Tibial artery (tissue), 4 donors: ENCODE results near the gene UBE2G1.

Source experiments
- DNase-seq, 2 donors: peaks; one replicate each; pipeline ENCODE4 v3.0.0-alpha.2; 2019
- H3K27ac ChIP-seq, 2 donors: fragments of 200-600 bp; sonication (generic) in 1 of 2; 1 replicate in 1 of 2; 2 replicates in 1 of 2; pipeline ENCODE4 v1.5.1; 2018 to 2019; ENCODE audit warnings: mild to moderate bottlenecking in 1 of 2
- H3K27me3 ChIP-seq, 2 donors: fragments of 200-600 bp; sonication (generic) in 1 of 2; one replicate each; pipeline versions ENCODE4 v1.5.1 to v1.6.0; 2016 to 2019
- H3K36me3 ChIP-seq, 3 donors: fragments of 200-600 bp; sonication (generic) in 2 of 3; one replicate each; pipeline ENCODE4 v1.5.1; 2016 to 2019; ENCODE audit warnings: mild to moderate bottlenecking in 2 of 3
- H3K4me1 ChIP-seq, 4 donors: fragments of 200-600 bp; sonication (generic) in 2 of 4; 1 replicate in 3 of 4; 2 replicates in 1 of 4; pipeline ENCODE4 v1.5.1; 2016 to 2019
- H3K4me3 ChIP-seq, 2 donors: fragments of 200-600 bp; sonication (generic) in 1 of 2; 1 replicate in 1 of 2; 2 replicates in 1 of 2; pipeline ENCODE4 v1.5.1; 2018 to 2019; ENCODE audit warnings: mild to moderate bottlenecking in 2 of 2
- H3K9me3 ChIP-seq, 3 donors: fragments of 200-600 bp; sonication (generic) in 1 of 3; one replicate each; pipeline ENCODE4 v1.5.1; 2016 to 2019
- intact Hi-C: fragments of 100-400 bp; cut with DNase I; formaldehyde crosslinking; loops from one replicate; pipeline ENCODE4 v1.15.0; 2023; ENCODE audit warnings: low total_unique reads
- TF ChIP-seq, protein P1 (sequence below), 2 experiments: fragments of 200-600 bp in 1 of 2; fragments of 450-650 bp in 1 of 2; IDR thresholded peaks; one replicate each; pipeline ENCODE4 v1.5.1; 2017 to 2019; ENCODE audit warnings: antibody characterized with exemption in 2 of 2, mild to moderate bottlenecking in 1 of 2, moderate library complexity in 1 of 2

UBE2G1 gene

GRCh38 chr17:4334776-4335584 lies 31.5 kb downstream of the UBE2G1 start:
- TF ChIP-seq, protein P1, sequence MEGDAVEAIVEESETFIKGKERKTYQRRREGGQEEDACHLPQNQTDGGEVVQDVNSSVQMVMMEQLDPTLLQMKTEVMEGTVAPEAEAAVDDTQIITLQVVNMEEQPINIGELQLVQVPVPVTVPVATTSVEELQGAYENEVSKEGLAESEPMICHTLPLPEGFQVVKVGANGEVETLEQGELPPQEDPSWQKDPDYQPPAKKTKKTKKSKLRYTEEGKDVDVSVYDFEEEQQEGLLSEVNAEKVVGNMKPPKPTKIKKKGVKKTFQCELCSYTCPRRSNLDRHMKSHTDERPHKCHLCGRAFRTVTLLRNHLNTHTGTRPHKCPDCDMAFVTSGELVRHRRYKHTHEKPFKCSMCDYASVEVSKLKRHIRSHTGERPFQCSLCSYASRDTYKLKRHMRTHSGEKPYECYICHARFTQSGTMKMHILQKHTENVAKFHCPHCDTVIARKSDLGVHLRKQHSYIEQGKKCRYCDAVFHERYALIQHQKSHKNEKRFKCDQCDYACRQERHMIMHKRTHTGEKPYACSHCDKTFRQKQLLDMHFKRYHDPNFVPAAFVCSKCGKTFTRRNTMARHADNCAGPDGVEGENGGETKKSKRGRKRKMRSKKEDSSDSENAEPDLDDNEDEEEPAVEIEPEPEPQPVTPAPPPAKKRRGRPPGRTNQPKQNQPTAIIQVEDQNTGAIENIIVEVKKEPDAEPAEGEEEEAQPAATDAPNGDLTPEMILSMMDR (IDR thresholded peaks at IDR 0.05), result no peak
- no peaks in the 10 kb centered on the region for H3K27me3 ChIP-seq
- H3K27ac ChIP-seq, result no peak overlapping the region
- no peaks in the 10 kb centered on the region for H3K9me3 ChIP-seq
- intact Hi-C loops, result no loop called here
- H3K4me1 ChIP-seq, result peaks cover 0 to 38% (median 11%) of the 10 kb centered on the region in 4 donors
- DNase-seq, result no peak
- no peak overlapping the region for H3K4me3 ChIP-seq
- H3K36me3 ChIP-seq, result no peaks in the 10 kb centered on the region

DNA sequence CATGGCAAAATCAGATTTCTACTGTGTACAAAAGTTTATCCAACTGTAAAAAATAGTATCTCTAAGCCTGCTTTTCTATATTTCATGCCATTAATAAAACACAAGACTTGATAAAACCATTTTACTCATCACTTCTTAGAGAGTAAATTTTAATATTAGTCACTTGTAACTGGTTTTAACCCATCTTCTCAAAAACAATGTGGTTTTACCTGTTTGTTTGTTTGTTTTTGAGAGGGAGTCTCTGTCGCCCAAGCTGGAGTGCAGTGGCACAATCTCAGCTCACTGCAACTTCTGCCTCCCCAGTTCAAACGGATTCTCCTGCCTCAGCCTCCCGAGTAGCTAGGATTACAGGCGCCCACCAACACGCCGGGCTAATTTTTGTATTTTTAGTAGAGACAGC lies 32.1 kb downstream of the UBE2G1 start:
- DNase-seq, result no peak
- TF ChIP-seq, protein P1 (IDR thresholded peaks at IDR 0.05), result no peak
- Histone ChIP-seq H3K27me3 (no peaks in the 10 kb centered on the region), H3K4me1 (peaks cover 0 to 45% (median 12%) of the 10 kb centered on the region in 4 donors), H3K4me3 (no peak overlapping the region), H3K27ac (no peak overlapping the region), H3K36me3 (no peaks in the 10 kb centered on the region), H3K9me3 (no peaks in the 10 kb centered on the region)
- intact Hi-C loops, result no loop called here

- Histone ChIP-seq H3K4me1 (peaks cover 0 to 52% (median 12%) of the 10 kb centered on the region in 4 donors), H3K4me3 (no peak overlapping the region), H3K9me3 (no peaks in the 10 kb centered on the region), H3K27ac (no peak overlapping the region), H3K27me3 (no peaks in the 10 kb centered on the region), H3K36me3 (no peaks in the 10 kb centered on the region)
- TF ChIP-seq, protein P1 (IDR thresholded peaks at IDR 0.05), result no peak
- intact Hi-C loops, result no loop called here
- no peak for DNase-seq
Observed at GRCh38 chr17:4333041-4333440, 33.4 kb downstream of the UBE2G1 start.

DNA sequence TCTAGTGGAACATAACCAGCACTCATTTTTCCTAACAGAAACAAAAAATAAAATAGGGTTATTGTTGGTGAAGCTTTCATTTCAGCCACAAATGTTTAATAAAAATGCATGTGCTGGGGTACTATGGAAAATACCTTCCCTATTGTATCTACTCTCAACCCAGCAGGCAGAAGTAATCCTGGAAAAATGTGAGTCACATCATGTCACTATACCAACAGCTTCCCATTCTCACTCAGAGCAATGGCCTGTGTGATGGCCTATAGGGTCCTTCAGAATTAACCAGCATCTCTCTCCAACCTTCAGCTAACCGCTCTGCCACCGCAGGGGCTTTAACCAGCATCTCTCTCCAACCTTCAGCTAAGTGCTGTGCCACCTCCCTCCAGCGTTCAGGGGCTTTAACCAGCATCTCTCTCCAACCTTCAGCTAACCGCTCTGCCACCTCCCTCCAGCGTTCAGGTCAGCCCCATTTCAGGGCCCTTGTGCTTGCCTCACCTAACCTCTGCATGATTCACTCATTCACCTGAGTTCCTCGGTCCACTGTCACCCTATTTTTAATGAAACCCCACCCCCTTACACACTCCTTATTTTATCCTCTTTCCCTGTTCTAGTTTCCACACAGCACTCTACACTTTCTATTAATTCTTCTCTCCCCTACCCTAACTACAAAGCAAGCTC lies 34.0 kb downstream of the UBE2G1 start:
- TF ChIP-seq, protein P1 (IDR thresholded peaks at IDR 0.05), result no peak
- Histone ChIP-seq H3K4me3 (no peak overlapping the region), H3K36me3 (no peaks in the 10 kb centered on the region), H3K27ac (no peak overlapping the region), H3K27me3 (no peaks in the 10 kb centered on the region), H3K4me1 (peaks cover 0 to 52% (median 14%) of the 10 kb centered on the region in 4 donors), H3K9me3 (no peaks in the 10 kb centered on the region)
- intact Hi-C loops, result no loop called here
- DNase-seq, result no peak

DNA sequence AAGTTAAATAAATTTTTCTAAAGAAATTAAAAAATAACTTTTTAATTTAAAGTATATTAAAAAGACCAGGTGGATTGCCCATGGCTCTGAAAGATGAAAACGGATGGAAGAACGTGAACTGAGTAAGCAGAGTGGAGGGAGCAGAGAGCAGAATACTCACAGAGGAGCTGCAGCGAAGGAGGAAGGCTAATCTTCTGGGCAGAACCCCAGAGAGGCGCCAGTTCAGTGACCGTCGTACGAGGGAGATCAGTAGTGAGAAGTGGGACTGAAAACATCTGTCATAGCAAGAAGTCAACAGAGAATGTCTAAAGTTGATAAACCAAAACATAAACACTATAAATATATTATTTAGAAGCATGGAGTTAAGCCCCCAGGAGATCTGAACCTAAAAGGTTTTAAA lies 34.9 kb downstream of the UBE2G1 start:
- TF ChIP-seq, protein P1 (IDR thresholded peaks at IDR 0.05), result no peak
- no peaks in the 10 kb centered on the region for H3K27me3 ChIP-seq
- H3K27ac ChIP-seq, result no peak overlapping the region
- no peaks in the 10 kb centered on the region for H3K9me3 ChIP-seq
- intact Hi-C loops, result no loop called here
- DNase-seq, result no peak
- no peak overlapping the region for H3K4me3 ChIP-seq
- peaks cover 0 to 60% (median 18%) of the 10 kb centered on the region in 4 donors for H3K4me1 ChIP-seq
- H3K36me3 ChIP-seq, result no peaks in the 10 kb centered on the region
